Gastrocnemius medialis (tissue), 4 donors: ENCODE measurements around the gene SLC24A4.

ENCODE experiments used
- CTCF ChIP-seq, 5 experiments: fragments of 450-650 bp in 3 of 5; fragments of 200-600 bp in 2 of 5; sonication (generic) in 2 of 5; IDR thresholded peaks in 4 of 5; conservative IDR thresholded peaks in 1 of 5; 1 replicate in 4 of 5; 2 replicates in 1 of 5; pipeline ENCODE4 v1.5.1; 2016 to 2019; ENCODE audit warnings: antibody characterized with exemption in 5 of 5, mild to moderate bottlenecking in 3 of 5, moderate library complexity in 3 of 5
- POLR2A ChIP-seq, 2 donors: fragments of 450-650 bp; IDR thresholded peaks; one replicate each; pipeline ENCODE4 v1.6.1; 2017; ENCODE audit warnings: antibody characterized with exemption in 2 of 2, mild to moderate bottlenecking in 2 of 2, moderate library complexity in 2 of 2

- no peak for TF ChIP-seq CTCF (IDR thresholded peaks at IDR 0.05 in 4 of 5, conservative IDR thresholded peaks at IDR 0.05 in 1 of 5)
- TF ChIP-seq POLR2A (IDR thresholded peaks at IDR 0.05), result no peak
Observed at GRCh38 chr14:92316176-92316575, 6.8 kb upstream of the SLC24A4 start.
